Endodermal cell (in vitro differentiated cells): Measurements from ENCODE around the gene KDM2B. TPM values are rescaled to one million over a fixed set of nuclear protein-coding genes. Genes with fewer than 3 reads are reported as not detected.

Experiments
- DNase-seq: peaks from one replicate; pipeline ENCODE4 v3.0.0-alpha.2; 2017
- H3K27ac ChIP-seq: 2 replicates; pipeline ENCODE4 v1.5.1; 2013; ENCODE audit warnings: mild to moderate bottlenecking, low read depth, low read length, moderate library complexity
- H3K27me3 ChIP-seq: 2 replicates; pipeline ENCODE4 v1.6.1; 2013; ENCODE audit warnings: mild to moderate bottlenecking, low read length, moderate library complexity; ENCODE audit not compliant: insufficient read depth, control insufficient read depth, poor library complexity, severe bottlenecking
- H3K36me3 ChIP-seq: 2 replicates; pipeline ENCODE4 v1.7.0; 2013; ENCODE audit warnings: mild to moderate bottlenecking, low read length, moderate library complexity; ENCODE audit not compliant: control insufficient read depth, insufficient read depth
- H3K4me1 ChIP-seq: one replicate; pipeline ENCODE4 v1.7.0; 2013; ENCODE audit warnings: low read length; ENCODE audit not compliant: control insufficient read depth, insufficient read depth
- H3K4me3 ChIP-seq: 2 replicates; pipeline ENCODE4 v1.5.1; 2013; ENCODE audit warnings: mild to moderate bottlenecking, low read length, moderate library complexity
- H3K9ac ChIP-seq: 2 replicates; pipeline ENCODE4 v1.6.1; 2013; ENCODE audit warnings: mild to moderate bottlenecking, low read length, moderate library complexity; ENCODE audit not compliant: poor library complexity, severe bottlenecking; ENCODE audit errors: extremely low read depth
- H3K9me3 ChIP-seq: 2 replicates; pipeline ENCODE4 v1.6.1; 2013; ENCODE audit warnings: mild to moderate bottlenecking, low read length, moderate library complexity; ENCODE audit not compliant: control insufficient read depth
- H3K27ac Mint-ChIP-seq: 2 replicates; pipeline ENCODE4 v1.8.0; 2020; ENCODE audit warnings: mixed read lengths
- H3K27me3 Mint-ChIP-seq: 2 replicates; pipeline ENCODE4 v1.8.0; 2021; ENCODE audit warnings: mild to moderate bottlenecking, mixed read lengths; ENCODE audit not compliant: insufficient read depth
- H3K36me3 Mint-ChIP-seq: 2 replicates; pipeline ENCODE4 v1.8.0; 2020; ENCODE audit warnings: low read depth, mixed read lengths
- H3K4me1 Mint-ChIP-seq: 2 replicates; pipeline ENCODE4 v1.8.0; 2020; ENCODE audit warnings: mixed read lengths
- H3K4me3 Mint-ChIP-seq: 2 replicates; pipeline ENCODE4 v1.8.0; 2020; ENCODE audit warnings: mild to moderate bottlenecking, moderate library complexity, mixed read lengths
- H3K9me3 Mint-ChIP-seq: 2 replicates; pipeline ENCODE4 v1.8.0; 2020; ENCODE audit warnings: mild to moderate bottlenecking, mixed read lengths
- CTCF ChIP-seq: fragments of 200-600 bp; sonication (generic); conservative IDR thresholded peaks from 2 replicates; pipeline ENCODE4 v1.5.0; 2021; ENCODE audit warnings: antibody characterized with exemption, mild to moderate bottlenecking
- WGBS, 2 experiments: methylation state at CpG; one replicate each; pipeline versions ENCODE4 v1.1.5 to v1.1.7; 2013; ENCODE audit warnings: missing lambda C conversion rate in 2 of 2, mixed read lengths in 1 of 2; ENCODE audit not compliant: insufficient coverage in 1 of 2, insufficient read length in 1 of 2; 5-methylcytosine and 5-hydroxymethylcytosine counted together
- total RNA-seq, 2 donors: library from RNA; stranded (reverse); fragmentation: NEBNext Ultra II Directional in 1 of 2; extraction: Animal tissue kit (Norgen Biotek cat#: 25700) in 1 of 2; gene quantifications; 2 replicates in 1 of 2; 3 replicates in 1 of 2; pipeline ENCODE4 v1.2.1, GENCODE V29; 2021

Gene KDM2B
- total RNA-seq, 2 donors from 2014 or later = 103 to 125 TPM

GRCh38 chr12:121581686-121582429 lies 1.0 kb upstream of the KDM2B start:
- no peaks in the 10 kb centered on the region for H3K9me3 Mint-ChIP-seq
- no peaks in the 10 kb centered on the region for H3K36me3 Mint-ChIP-seq

GRCh38 chr12:121579981-121580868 lies 598 bp downstream of the KDM2B start:
- Histone ChIP-seq H3K9ac (peak overlapping the region; percentile 97), H3K27me3 (no peaks in the 10 kb centered on the region), H3K9me3 (no peaks in the 10 kb centered on the region), H3K4me1 (peaks cover 14% of the 10 kb centered on the region), H3K27ac (peak overlapping the region; percentile 85), H3K4me3 (peak overlapping the region; percentile 85), H3K36me3 (peaks cover 8% of the 10 kb centered on the region)
- TF ChIP-seq CTCF = no peak
- Mint-ChIP-seq H3K27me3 (no peaks in the 10 kb centered on the region), H3K4me3 (peak overlapping the region; percentile 72), H3K9me3 (no peaks in the 10 kb centered on the region), H3K4me1 (peaks cover 37% of the 10 kb centered on the region), H3K27ac (peak overlapping the region; percentile 99), H3K36me3 (peaks cover 11% of the 10 kb centered on the region)
- 0% methylated on average over 3 to 52 of the region's 54 CpGs for WGBS, 2 experiments
- DNase-seq = peak; percentile 96

More at GRCh38 chr12:121581686-121582429, 1.0 kb upstream of the KDM2B start:
- no peaks in the 10 kb centered on the region for H3K27me3 Mint-ChIP-seq
- Histone ChIP-seq H3K4me3 (peak overlapping the region; percentile 85), H3K27me3 (no peaks in the 10 kb centered on the region), H3K9me3 (no peaks in the 10 kb centered on the region), H3K9ac (peak overlapping the region; percentile 97), H3K27ac (peak overlapping the region; percentile 85), H3K36me3 (no peaks in the 10 kb centered on the region), H3K4me1 (peaks cover 5% of the 10 kb centered on the region)
- peak overlapping the region; percentile 72 for H3K4me3 Mint-ChIP-seq
- 0 to 1% methylated on average over 10 to 16 of the region's 17 CpGs for WGBS, 2 experiments
- TF ChIP-seq CTCF = no peak
- H3K27ac Mint-ChIP-seq = peak overlapping the region; percentile 90
- H3K4me1 Mint-ChIP-seq = peaks cover 24% of the 10 kb centered on the region
- DNase-seq = peak; percentile 72

- Histone ChIP-seq H3K27me3 (no peaks in the 10 kb centered on the region), H3K4me1 (peaks cover 14% of the 10 kb centered on the region), H3K4me3 (peak overlapping the region; percentile 85), H3K27ac (peak overlapping the region; percentile 85), H3K9ac (peak overlapping the region; percentile 97), H3K9me3 (no peaks in the 10 kb centered on the region), H3K36me3 (peaks cover 18% of the 10 kb centered on the region)
- peak overlapping the region; percentile 72 for H3K4me3 Mint-ChIP-seq
- H3K27me3 Mint-ChIP-seq = no peaks in the 10 kb centered on the region
- H3K27ac Mint-ChIP-seq = peak overlapping the region; percentile 99
- peaks cover 40% of the 10 kb centered on the region for H3K4me1 Mint-ChIP-seq
- WGBS, 2 experiments = 0% methylated on average over 26 to 52 of the region's 53 CpGs
- peak; percentile 81 for DNase-seq
- no peak for TF ChIP-seq CTCF
- H3K9me3 Mint-ChIP-seq = no peaks in the 10 kb centered on the region
- peaks cover 20% of the 10 kb centered on the region for H3K36me3 Mint-ChIP-seq
Observed at GRCh38 chr12:121579190-121579791, 1.5 kb downstream of the KDM2B start.
